GM18508 (cell line): Measurements from ENCODE around the gene PEDS1.
"Not testable (repeated sequence)": the region's sequence is repeated elsewhere in the genome, so short reads cannot be mapped to it uniquely, and the experiment has no call there.

Experiments
- ATAC-seq: cut with Tn5 transposase; IDR thresholded peaks from one replicate; pipeline ENCODE4 v1.9.1; 2021; ENCODE audit warnings: moderate number of reproducible peaks; ENCODE audit not compliant: insufficient read depth, unreplicated experiment

PEDS1 gene

DNA sequence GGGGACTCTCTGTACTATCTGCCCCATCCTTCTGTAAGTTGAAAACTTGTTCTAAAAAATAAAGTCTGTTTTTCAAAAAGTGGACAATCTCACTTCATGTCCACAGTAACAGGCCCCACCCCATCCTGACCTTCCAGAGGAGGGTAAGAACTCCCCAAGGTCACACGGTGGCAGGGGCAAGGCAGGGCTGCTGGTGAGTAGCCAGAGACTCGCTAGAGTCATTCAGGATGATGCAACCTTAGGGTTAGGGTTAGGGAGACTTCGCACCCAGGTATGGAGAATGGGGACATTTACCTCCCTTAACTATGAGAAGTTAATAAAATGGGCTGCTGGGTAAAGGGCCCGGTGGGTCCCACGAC, 15.4 kb downstream of the PEDS1 start:
- ATAC-seq: no peak

DNA sequence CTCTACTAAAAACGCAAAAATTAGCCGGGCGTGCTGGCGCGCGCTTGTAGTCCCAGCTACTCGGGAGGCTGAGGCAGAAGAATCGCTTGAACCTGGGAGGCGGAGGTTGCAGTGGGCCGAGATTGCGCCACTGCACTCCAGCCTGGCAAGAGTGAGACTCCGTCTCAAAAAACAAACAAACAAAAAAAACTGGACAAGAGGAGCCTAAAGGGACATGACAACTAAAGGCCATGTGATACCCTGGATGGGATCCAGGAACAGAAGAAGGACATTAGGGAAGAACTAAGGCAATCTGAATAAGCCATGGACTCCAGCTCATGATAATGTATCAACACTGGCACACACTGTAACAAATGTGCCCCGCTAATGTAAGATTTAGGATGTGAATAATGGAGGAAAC, 15.8 kb downstream of the PEDS1 start:
- not testable (repeated sequence) for ATAC-seq

DNA sequence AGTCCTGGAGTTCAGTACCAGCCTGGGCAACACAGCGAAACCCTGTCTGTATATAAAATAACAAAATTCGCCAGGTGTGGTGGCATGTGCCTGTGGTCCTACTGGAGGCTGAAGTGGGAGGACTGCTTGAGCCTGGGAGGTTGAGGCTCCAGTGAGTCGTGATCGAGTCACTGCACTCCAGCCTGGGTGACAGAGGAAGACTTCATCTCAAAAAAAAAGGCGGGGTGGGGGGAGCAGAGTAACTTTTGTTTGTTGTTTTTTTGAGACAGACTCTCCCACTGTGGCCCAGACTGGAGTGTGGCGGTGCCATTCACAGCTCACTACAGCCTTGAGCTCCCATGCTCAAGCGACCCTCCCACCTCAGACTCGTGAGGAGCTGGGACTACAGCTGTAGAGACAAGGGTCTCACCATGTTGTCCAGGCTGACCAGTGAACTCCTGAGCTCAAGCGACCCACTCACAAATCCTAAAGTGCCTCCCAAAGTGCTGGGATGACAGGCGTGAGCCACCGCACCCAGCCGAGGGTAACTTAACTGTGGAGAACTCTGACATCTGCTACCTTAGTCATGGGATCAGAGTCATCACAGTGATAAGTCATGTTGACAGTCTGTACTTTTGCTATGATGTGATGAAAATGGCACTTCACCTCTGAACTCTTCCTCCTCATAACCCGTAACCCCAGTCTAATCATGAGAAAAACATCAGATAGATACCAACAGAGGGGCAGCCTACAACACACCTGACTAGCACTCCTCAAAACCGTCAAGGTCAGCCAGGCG, 16.5 kb downstream of the PEDS1 start:
- no peak for ATAC-seq

DNA sequence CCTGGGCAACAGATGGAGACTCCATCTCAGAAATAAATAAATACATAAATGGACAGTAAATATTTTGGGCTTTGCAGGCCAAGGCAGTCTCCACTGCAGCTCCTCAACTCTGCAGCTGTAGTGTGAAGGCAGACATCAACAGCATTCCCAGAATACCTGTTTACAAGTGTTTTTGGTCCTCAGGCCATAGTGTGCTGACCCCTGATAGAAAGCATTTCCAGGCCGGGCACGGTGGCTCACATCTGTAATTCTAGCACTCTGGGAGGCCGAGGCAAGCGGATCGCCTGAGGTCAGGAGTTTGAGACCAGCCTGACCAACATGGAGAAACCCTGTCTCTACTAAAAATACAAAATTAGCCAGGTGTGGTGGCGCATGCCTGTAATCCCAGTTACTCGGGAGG, 18.4 kb downstream of the PEDS1 start:
- ATAC-seq: not testable (repeated sequence)

DNA sequence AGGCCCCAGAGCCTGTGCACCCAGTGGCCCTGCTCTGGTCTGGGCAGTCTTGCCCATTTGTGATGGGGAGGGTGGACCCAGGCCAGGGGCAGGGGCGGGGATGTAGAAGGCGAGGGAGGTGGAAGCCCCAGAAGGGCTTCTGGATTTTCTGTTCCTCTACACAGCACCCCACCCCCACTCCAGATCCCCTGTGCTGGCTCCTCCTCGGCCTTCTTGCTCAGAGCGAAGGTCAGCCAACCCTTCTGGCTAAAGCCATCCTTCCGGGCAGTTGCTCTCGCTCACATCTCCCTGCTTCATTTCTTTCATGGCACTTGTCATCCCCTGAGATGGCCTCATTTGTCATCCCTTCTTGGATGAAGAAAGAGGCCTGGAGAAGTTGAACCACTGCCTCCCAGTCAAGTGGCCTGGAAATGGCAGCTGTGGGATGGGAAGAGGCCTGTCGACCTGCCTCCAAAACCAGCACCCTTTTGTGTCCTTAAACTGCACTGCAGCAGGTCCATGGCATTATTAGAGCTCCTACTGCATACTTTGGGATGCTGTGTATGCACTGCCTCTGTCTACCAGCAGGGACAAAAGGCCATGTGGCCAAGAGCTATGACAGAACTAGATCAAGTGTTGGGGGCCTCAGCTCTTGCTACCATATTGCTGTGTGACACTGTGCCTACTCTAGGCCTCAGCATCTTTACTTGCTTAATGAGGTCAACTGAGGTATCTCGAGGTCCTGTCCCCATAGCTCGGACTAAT, 19.9 kb downstream of the PEDS1 start:
- ATAC-seq: no peak

DNA sequence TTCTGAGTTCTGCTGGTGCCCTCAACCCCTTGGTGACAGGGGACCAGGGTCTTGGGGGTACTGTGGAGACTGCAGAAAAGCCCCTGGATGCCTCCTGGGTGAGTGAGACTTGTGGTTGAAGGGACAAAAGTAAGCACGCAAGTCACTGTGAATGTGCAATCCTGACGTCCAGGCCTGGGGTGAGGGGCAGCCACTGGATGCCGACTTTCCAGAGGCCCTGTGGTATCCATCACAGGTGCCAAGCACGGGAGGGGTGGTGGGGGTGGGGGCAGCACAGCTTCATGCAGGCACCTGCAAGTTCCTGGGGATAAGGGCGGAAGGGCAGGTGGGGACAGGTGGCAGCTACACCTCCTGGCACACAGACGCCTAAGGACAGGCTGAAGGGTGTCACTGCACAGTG, 20.5 kb downstream of the PEDS1 start:
- ATAC-seq: no peak

DNA sequence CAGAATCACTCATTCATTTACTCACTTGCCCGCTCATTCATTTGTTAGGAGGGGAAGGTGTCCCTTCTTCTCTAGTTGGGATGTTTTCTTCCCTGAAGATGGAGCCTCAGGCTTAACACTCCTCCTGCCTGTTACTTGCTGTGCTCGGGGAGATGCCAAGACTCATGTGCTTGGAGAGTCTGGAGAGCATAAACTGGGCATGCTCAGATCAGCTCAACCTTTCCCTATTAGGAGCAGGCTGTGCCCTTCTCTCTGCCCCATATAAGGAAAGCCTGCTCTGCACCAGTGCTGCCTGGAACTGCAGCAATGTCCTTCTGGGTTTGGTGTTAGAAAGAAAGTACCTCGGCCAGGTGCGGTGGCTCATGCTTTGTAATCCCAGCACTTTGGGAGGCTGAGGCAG, 22.5 kb downstream of the PEDS1 start:
- no peak for ATAC-seq

DNA sequence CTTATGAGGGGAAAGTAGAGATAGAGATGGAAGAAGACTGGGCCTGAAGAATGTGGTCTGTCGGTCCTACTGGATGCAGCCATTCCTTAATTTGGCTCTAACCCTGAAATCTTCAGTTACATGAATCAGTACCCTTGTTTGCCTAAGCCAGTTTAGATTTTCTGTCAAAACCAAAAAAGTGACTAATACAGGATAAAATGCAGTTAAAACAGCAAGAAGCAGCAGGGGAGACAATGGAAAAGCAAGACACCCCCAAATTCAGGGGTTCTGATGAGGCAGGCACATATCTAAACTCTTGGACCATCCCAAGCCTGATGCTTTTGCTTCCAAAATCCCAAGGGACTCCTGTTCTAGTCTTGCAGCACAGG, 23.2 kb downstream of the PEDS1 start:
- no peak for ATAC-seq

DNA sequence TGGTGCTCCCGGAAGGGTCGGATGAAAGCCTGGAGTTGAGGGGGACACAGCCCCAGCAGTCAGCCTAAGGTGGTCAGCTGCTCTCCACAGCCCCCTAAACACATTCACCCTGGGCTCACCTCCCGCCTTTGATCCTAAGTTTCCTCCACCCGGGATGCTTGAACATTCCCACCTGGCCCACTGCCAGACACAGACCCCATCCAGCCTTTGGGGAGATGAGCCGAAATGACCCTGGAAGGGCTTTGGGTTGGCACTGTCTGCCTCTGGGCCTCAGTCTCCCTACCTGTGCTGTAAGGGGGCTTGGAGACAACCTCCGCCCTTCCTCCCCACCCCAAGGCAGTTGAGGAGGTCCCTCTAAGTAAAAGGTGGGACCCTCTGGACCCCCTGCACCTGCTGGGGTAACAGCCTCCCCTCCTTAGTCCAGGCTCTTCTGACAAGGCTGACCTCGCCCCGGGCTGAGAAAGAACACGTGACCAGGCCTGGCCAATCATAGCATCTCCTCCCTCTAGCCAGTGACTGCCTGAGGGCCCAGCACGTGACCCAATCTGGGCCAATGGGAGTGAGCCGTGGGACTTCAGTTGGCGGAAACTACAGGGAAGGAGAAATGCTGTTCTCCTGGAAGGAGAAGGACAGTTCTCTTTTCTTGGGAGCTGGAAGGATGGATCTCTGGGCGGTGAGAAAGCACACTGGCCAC, 23.7 kb downstream of the PEDS1 start:
- no peak for ATAC-seq

DNA sequence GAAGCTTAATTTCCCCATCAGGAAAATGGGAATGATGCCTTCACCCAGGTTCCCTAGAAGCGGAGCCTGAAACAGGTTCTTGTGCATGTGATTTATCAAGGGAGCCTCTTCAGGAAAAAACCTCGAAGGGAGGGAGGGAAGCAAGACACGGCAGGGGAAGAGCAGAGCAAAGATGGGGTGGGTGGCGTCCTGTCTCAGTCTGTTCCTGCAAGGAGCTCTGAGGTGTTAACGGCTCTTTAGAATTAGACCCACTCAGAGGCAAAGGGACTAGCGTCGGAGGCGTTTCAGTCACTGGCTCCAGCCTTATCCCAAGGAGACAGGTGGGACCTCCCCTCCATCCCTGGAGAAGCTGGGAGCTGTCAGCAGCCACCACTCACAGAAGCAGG, 25.0 kb downstream of the PEDS1 start:
- ATAC-seq: no peak

DNA sequence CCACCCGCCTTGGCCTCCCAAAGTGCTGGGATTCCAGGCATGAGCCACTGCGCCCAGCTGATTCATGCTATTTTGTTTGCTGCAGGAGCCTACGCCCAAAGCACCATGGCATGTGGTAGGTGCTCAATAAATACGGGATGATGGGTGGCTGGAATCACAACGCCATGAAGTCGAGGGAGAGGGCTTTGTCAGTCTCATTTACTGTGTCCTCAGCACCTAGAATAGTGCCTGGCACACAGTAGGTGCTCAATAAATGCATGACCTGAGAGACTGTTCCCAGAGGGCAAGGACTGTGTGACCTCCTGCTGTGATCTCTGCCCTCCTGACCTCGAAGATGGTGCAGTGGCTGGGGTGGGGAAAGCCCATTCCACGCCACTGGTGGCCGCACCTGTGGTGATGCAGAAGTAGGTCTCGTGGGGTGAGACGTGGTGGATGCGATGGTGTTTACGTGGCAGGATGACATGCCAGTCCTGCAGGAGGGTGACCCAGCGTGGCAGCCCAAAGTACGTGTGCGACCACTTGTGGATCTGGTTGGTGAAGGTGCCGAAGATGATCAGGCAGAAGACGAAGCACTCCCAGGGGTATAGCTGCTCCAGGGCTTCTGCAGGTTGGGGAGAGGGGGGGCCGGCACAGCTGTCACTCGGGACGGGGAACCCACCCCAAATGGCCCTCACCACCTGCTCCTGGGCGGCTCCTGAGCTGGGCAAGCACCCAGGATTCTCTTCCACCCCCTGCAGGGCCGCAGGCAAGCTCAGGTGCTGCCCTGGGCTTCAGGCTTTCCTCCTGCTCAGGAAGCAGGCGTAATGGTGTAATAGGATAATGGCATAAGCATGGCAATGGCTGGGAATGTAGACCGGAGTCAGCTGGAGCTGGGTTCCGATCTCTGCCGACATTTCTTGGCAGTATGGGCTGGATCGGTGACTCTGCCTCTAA, 25.7 kb downstream of the PEDS1 start:
- ATAC-seq: no peak

DNA sequence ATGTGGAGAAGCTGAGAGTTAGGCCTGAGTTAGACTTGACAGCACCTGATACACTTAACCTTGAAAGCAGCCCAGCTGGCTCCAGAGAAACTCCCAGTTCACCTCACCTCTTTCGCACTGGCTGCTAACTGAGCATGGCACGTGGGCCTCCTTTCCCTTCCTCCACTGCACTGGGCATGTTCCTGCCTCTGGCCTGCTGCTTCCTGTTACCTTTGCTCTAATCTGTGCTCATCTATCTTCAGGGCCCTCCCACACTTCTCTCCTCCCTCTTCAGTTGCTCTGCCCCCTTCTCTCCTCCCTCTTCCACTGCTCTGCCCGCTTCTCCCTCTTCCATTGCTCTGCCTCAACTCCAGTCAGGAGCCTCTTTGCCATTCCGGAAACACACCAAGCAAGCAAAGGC, 26.9 kb downstream of the PEDS1 start:
- no peak for ATAC-seq

DNA sequence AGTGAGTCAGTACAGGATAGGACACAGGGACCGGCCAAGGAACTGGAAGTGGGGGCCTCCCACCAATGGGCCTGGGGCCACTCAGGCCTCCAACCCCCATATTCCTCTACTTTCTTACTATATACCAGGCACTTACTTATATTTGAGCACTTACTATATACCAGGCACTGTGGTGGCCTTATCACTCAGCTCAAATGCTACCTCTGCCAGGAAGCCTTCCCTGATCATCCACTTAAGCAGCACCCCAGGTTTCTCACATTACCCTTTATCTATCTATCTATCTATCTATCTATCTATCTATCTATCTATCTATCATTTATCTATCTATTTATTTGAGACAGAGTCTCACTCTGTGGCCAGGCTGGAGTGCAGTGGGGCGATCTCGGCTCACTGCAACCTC, 28.2 kb downstream of the PEDS1 start:
- ATAC-seq: no peak

DNA sequence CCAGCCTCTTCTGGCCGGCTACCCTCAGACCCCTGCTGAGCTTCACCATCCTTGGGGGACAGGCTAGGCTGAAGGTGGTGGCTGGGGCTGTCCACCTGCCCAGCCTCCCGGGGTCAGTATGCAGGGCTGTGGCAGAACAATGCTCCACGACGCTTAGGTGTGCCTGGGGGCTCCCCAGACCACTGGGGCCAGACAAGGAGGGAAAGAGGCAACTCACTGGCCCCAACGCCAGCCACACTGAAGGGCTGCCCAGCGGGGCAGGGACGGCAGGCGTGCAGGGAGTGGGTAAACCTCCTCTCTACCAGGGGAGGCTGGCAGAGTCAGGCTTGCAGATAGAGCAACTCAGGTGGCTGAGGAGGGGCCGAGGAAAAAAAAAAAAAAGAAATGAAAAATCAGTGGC, 29.0 kb downstream of the PEDS1 start:
- ATAC-seq: no peak

DNA sequence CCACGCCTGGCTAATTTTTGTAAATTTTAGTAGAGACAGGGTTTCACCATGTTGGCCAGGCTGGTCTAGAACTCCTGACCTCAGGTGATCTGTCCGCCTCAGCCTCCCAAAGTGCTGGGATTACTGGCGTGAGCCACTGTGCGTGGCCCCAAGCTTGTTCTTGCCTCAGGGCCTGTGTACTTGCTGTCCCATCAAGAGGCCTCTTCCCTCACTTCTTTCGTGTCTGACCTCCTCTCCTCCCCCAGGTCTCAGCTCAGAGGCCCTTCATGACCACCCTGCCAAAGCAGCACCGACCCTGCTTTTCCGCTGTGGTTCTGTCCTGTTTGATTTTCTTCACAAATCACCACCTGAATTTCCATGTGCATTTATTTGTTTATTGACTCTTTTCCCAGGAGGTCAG, 30.1 kb downstream of the PEDS1 start:
- ATAC-seq: no peak

DNA sequence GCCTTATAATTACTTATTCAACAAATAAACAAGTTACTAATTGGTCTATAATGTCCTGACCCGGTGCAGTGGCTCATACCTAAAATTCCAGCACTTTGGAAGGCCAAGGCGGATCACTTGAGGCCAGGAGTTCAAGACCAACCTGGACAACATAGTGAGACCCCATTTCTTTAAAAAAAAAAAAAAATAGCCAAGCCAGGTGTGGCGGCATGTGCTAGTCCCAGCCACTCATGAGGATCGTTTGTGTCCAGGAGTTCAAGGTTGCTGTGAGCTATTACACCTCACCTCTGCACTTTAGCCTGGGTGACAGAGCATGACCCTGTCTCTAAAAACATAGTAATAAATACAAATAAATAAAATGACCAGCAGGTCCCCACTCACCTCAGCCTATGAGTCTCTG, 30.8 kb downstream of the PEDS1 start:
- ATAC-seq: no peak

DNA sequence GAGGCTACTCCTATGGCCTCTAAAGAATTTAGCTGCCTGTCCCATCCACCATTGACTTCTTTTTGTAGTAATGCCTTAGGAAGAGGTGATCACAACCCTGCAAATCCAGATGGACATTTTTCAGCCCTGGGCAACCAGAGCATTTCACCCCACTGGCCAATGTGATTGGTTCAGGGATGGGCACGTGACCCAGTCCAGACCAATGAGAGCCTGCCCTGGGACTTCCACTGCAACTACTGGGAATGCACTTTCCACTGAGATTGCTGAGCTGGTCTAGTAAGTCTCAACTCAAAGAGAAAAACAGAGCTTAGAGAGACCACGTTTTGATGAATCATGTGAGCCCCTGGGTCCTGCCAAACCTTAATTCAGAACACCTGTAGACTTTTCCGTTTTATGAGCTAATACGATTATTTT, 31.7 kb downstream of the PEDS1 start:
- ATAC-seq: no peak

DNA sequence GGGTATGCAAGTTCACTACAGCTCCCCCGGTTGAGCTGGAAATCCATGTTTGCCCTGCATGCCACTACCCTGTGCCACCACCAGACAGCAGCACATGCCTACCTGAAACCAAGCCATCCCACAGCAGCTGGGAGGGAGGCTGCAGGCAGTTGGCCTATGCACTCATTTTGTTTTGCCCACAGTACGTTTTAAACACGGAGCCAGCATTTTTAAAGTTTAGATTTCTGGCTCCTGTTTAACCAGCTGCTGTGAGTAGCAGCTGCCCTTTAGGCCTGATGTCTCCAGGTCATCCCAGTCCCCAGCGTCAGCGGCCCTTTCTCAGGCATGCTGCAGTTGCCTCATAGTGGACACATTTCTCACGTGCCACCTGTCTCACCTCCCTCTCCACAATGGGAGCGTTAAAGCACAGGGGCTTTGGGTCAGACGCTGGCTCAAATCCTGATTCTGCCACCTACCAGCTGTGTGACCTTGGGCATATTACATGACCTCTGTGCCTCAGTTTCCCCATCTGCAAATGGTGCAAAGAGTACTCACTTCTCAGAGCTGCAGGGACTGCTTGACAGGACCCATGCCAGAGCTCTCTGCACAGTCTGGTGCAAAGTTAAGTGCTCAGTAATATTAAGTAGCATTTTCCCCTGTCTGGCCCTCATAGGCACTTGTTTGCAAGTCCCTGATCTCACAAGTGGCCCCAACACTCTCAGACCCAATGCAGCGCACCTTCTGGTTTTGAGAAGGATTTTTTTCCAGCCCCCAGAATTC, 32.4 kb downstream of the PEDS1 start:
- ATAC-seq: no peak

DNA sequence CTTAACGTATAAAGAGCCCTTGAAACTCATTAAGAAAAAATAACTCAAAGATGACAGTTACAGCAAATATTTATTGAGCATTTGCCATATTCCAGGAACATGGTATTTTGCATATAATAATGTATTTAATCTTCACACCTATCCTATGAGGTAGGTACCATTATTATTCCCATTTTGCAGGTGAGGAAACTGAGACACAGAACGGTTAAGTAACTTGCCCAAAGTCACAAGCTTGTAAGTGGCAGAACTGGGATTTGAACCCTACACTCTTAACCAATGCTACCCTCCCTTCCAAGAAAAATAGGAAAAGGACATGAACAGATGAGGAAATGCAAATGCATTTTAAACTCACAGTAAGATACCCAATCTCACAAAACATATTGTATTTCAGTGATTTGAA, 35.3 kb downstream of the PEDS1 start:
- no peak for ATAC-seq
